Measurements from ENCODE around the gene ANKIB1. TPM values are rescaled to one million over a fixed set of nuclear protein-coding genes. Genes with fewer than 3 reads are reported as not detected.
A peak's percentile ranks its signal among the peaks of the same experiment; 100 is the strongest.

Gene ANKIB1
- total and polyA plus RNA-seq, 11 donors: 9.0 to 67.9 (median 43.4) TPM

GRCh38 chr7:92422926-92423325 lies 177.2 kb downstream of the ANKIB1 start:
- ATAC-seq: no peak

GRCh38 chr7:92423710-92424131 lies 177.9 kb downstream of the ANKIB1 start:
- TF ChIP-seq, protein P1, sequence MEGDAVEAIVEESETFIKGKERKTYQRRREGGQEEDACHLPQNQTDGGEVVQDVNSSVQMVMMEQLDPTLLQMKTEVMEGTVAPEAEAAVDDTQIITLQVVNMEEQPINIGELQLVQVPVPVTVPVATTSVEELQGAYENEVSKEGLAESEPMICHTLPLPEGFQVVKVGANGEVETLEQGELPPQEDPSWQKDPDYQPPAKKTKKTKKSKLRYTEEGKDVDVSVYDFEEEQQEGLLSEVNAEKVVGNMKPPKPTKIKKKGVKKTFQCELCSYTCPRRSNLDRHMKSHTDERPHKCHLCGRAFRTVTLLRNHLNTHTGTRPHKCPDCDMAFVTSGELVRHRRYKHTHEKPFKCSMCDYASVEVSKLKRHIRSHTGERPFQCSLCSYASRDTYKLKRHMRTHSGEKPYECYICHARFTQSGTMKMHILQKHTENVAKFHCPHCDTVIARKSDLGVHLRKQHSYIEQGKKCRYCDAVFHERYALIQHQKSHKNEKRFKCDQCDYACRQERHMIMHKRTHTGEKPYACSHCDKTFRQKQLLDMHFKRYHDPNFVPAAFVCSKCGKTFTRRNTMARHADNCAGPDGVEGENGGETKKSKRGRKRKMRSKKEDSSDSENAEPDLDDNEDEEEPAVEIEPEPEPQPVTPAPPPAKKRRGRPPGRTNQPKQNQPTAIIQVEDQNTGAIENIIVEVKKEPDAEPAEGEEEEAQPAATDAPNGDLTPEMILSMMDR (IDR thresholded peaks at IDR 0.05): no peak
- no peak for TF ChIP-seq POLR2A (IDR thresholded peaks at IDR 0.05)
- no peaks in the 10 kb centered on the region for H3K9me3 ChIP-seq
- H3K4me1 ChIP-seq: peaks cover 0 to 10% (median 0%) of the 10 kb centered on the region in 12 donors
- no peaks in the 10 kb centered on the region for H3K36me3 ChIP-seq
- DNase-seq (no peak), ATAC-seq (no peak)
- peaks cover 0 to 13% (median 9%) of the 10 kb centered on the region in 9 donors for H3K27me3 ChIP-seq
- peak overlapping the region in 1 of 12 donors; percentile 78 for H3K27ac ChIP-seq
- intact Hi-C loops (cut with DNase I): loop anchor here in 5 of 10 donors (1.0 to 10.0 kb wide), 2 partner anchors 24 to 631 kb away; partner anchors contain the start of gene GATAD1 (in 4 of the 5)
- WGBS, 4 donors: 76 to 85% (median 81%) methylated on average over 5 of the region's 5 CpGs
- peak overlapping the region in 5 of 12 donors; percentile 44 to 76 (median 56) for H3K4me3 ChIP-seq

More at GRCh38 chr7:92422926-92423325, 177.2 kb downstream of the ANKIB1 start:
- 93 to 95% (median 95%) methylated on average over 5 to 6 of the region's 6 CpGs for WGBS, 4 donors
- Histone ChIP-seq H3K27me3 (peaks cover 0 to 13% (median 9%) of the 10 kb centered on the region in 9 donors), H3K27ac (no peak overlapping the region), H3K4me1 (peaks cover 0 to 10% (median 0%) of the 10 kb centered on the region in 12 donors), H3K36me3 (no peaks in the 10 kb centered on the region), H3K9me3 (no peaks in the 10 kb centered on the region), H3K4me3 (no peak overlapping the region)
- no peak for TF ChIP-seq POLR2A (IDR thresholded peaks at IDR 0.05)
- intact Hi-C loops (cut with DNase I): loop anchor here in 2 of 10 donors (10.0 kb wide), 1 partner anchor 632 kb away; no protein-coding TSS in a partner anchor
- DNase-seq: no peak

DNA sequence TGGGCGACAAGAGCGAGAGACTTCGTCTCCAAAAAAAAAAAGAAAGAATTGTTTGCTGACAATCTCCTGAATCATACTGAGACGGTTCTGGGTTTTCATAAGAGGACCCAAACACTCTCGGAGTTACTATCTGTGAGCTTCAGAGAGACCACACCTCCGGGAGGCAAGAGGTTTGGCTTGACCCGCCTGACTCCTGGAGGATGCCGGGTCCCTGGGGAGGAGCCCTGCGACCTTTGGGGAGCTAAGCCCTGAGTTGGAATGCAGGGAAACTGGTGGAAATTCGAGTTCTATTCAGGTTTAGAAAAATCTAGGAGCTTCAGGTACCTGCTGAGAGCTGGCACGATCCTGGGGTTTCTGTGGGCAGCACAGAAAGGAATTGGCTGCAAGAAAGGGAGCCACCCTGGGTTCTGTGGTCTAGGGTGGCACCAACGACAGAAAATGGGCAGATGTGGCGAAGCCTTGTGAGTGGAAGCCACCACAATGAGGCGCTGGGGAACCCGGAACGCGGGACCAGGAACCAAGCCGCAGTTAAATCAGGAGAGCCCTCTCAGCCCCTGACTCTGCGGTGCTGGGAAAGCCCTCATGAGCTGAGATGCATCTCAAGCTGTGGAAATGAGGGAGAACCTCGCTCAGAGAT lies 179.7 kb downstream of the ANKIB1 start:
- no peak for ATAC-seq
- TF ChIP-seq, protein P1 (IDR thresholded peaks at IDR 0.05): no peak
- no peak for TF ChIP-seq POLR2A (IDR thresholded peaks at IDR 0.05)
- Histone ChIP-seq H3K27ac (no peak overlapping the region), H3K4me3 (no peak overlapping the region), H3K27me3 (peaks cover 0 to 13% (median 9%) of the 10 kb centered on the region in 9 donors), H3K9me3 (no peaks in the 10 kb centered on the region), H3K36me3 (no peaks in the 10 kb centered on the region), H3K4me1 (peaks cover 0 to 10% (median 0%) of the 10 kb centered on the region in 12 donors)
- intact Hi-C loops (cut with DNase I): loop anchor here in 2 of 10 donors (10.0 kb wide), 1 partner anchor 629 kb away; no protein-coding TSS in a partner anchor
- WGBS, 4 donors: 48 to 53% (median 50%) methylated on average over 20 of the region's 20 CpGs
- no peak for DNase-seq

DNA sequence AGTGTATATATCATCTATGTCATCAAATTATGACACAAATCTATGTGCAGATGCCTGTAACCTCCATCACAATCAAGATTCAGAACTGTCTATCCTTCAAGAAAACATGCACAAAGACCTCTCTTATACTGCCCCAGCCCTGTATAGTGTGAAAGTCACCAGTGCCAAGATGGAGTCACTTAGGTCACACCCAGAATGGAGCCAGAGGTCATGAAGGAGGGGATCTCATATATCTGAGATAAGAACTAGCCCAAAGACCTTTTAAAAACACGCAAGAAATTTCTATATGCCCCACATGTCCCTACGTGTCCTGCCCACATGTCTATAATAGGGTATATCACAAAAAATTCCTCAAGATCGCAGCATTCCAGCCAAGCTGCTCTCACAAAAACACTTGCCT lies 181.4 kb downstream of the ANKIB1 start:
- WGBS, 4 donors: 83 to 90% (median 89%) methylated on average over 3 of the region's 3 CpGs
- TF ChIP-seq, protein P1 (IDR thresholded peaks at IDR 0.05): no peak
- no peak for TF ChIP-seq POLR2A (IDR thresholded peaks at IDR 0.05)
- Histone ChIP-seq H3K4me3 (no peak overlapping the region), H3K4me1 (peaks cover 0 to 10% (median 0%) of the 10 kb centered on the region in 12 donors), H3K36me3 (no peaks in the 10 kb centered on the region), H3K27me3 (peaks cover 0 to 13% (median 9%) of the 10 kb centered on the region in 9 donors), H3K27ac (no peak overlapping the region), H3K9me3 (no peaks in the 10 kb centered on the region)
- ATAC-seq (no peak), DNase-seq (no peak)
- intact Hi-C loops (cut with DNase I): loop anchor here in 2 of 10 donors (10.0 kb wide), 1 partner anchor 628 kb away; no protein-coding TSS in a partner anchor

Measured in heart left ventricle (tissue), 16 donors.